Activated naive CD8-positive, alpha-beta T cell treated with anti-CD3 and anti-CD28 coated beads, Interleukin-2, amount 10 ng/mL, durations not matched to agents 7 days and 5 days (primary cell): ENCODE data around the gene TPRG1L. TPM values are rescaled to one million over a fixed set of nuclear protein-coding genes. Genes with fewer than 3 reads are reported as not detected.
A peak's percentile ranks its signal among the peaks of the same experiment; 100 is the strongest.

Experiments used
- ATAC-seq: fragments of 150-1000 bp; cut with Tn5 transposase; one replicate; pipeline ENCODE4 v1.10.0; 2021; ENCODE audit warnings: low read depth, moderate library complexity
- POLR2A ChIA-PET: fragments of 350-600 bp; sonication (Branson Sonifier 250); formaldehyde crosslinking; loops from one replicate; lab custom pipeline; 2021; ENCODE audit warnings: antibody characterized with exemption; lab: Charles Lee
- DNase-seq: peaks from one replicate; pipeline ENCODE4 v3.0.0; 2021
- H3K27ac Mint-ChIP-seq: one replicate; pipeline ENCODE4 v1.8.0; 2022; ENCODE audit warnings: mild to moderate bottlenecking, mixed read lengths
- H3K27me3 Mint-ChIP-seq: one replicate; pipeline ENCODE4 v1.8.0; 2022; ENCODE audit warnings: mild to moderate bottlenecking, moderate library complexity, mixed read lengths
- H3K36me3 Mint-ChIP-seq: one replicate; pipeline ENCODE4 v1.8.0; 2021; ENCODE audit warnings: mild to moderate bottlenecking, mixed read lengths
- H3K4me1 Mint-ChIP-seq: one replicate; pipeline ENCODE4 v1.8.0; 2021; ENCODE audit warnings: mixed read lengths
- H3K4me3 Mint-ChIP-seq: one replicate; pipeline ENCODE4 v1.8.0; 2022; ENCODE audit warnings: mild to moderate bottlenecking, moderate library complexity, mixed read lengths
- H3K9me3 Mint-ChIP-seq: one replicate; pipeline ENCODE4 v1.8.0; 2021; ENCODE audit warnings: mixed read lengths
- total RNA-seq, 2 experiments: library from RNA; stranded (reverse); gene quantifications; one replicate each; pipeline ENCODE4 v1.2.3, GENCODE V29; 2021

Gene TPRG1L
- total RNA-seq, 2 experiments from 2014 or later: 23.8 to 29.4 TPM

DNA sequence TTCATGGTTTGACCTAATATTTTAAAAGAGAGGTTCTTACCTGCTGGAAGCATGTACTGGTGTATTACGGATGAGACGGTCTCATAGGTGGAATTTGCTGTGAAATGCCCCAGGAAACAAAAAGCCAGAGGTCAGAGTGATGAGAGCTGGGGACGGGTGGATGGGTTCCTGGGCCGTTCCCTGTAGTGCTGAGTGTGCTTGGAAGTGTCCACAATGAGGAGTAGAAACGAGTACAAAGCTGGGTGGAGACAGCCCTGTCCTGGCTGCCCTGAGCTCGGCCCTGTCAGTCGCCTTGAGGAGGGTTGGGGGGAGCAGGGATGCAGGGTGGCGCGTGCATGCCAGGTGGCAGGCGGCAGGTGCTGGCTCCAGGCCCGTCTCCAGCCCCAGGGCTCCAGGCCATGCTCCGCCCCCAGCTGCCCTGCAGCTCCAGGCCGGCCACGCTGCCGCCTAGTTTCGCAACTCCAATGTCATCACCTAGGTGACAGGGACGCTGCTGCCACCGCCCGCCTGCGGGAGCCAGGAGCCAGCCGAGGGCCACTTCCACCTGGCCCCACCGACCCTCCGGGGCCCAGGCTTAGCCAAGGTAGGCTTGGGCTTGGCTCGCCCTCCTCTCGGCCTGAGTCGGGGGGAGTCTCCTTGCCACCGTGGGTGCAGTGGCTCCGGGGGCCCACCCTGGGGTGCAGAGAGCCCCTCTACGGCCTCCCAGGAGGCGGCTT lies 43.9 kb downstream of the TPRG1L start:
- Mint-ChIP-seq H3K27ac (no peak overlapping the region), H3K9me3 (no peaks in the 10 kb centered on the region), H3K4me1 (peaks cover 1% of the 10 kb centered on the region), H3K36me3 (no peaks in the 10 kb centered on the region), H3K4me3 (no peak overlapping the region), H3K27me3 (no peaks in the 10 kb centered on the region)
- POLR2A ChIA-PET: no interaction called here
- DNase-seq: no peak
- no peak for ATAC-seq

DNA sequence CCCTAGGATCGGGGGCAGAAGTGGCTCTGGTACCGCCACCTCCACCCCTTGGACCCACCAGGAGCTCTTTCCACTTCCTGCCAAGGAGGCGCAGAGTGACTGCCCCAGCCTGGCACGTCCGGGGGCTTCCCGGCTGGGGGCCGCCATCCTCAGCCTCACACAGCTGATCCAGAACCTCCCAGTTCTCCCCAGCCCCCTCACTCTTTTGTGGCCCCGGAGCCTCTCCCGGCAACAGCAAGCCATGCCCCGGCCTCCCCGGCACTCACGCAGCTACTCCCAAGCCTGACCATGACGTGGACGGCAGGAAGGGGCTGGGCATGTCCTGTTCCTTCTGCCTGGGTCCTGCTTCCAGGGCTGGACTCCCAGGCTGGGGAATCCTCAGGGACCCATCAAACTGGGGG lies 44.6 kb downstream of the TPRG1L start:
- Mint-ChIP-seq H3K4me1 (peaks cover 1% of the 10 kb centered on the region), H3K36me3 (no peaks in the 10 kb centered on the region), H3K9me3 (no peaks in the 10 kb centered on the region), H3K4me3 (no peak overlapping the region), H3K27me3 (no peaks in the 10 kb centered on the region), H3K27ac (no peak overlapping the region)
- POLR2A ChIA-PET: no interaction called here
- DNase-seq (no peak), ATAC-seq (no peak)

DNA sequence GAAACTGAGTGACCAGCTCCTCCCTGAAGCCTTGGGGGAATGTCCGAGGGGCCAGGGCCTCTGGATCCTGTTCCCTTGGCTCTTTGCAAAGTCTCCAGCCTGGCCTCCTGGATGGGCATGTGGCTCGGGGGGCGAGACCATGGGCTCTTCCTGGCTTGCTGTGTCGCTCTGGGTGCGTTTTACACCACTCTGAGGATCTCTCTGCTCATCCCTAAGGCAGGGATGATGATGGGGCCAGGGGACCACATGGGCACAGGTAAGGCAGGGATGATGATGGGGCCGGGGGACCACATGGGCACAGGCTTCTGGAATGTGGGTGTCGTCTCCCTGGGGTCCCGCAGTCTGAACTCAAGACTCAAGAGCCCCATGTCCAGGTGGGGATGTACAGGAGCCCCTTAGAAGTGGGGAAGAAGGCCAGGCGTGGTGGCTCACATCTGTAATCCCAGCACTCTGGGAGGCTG lies 45.2 kb downstream of the TPRG1L start:
- H3K27me3 Mint-ChIP-seq: no peaks in the 10 kb centered on the region
- H3K4me1 Mint-ChIP-seq: peaks cover 1% of the 10 kb centered on the region
- no peak overlapping the region for H3K4me3 Mint-ChIP-seq
- no peak for DNase-seq
- ATAC-seq: no peak
- H3K9me3 Mint-ChIP-seq: no peaks in the 10 kb centered on the region
- POLR2A ChIA-PET: no interaction called here
- H3K27ac Mint-ChIP-seq: no peak overlapping the region
- no peaks in the 10 kb centered on the region for H3K36me3 Mint-ChIP-seq

- DNase-seq: no peak
- Mint-ChIP-seq H3K27ac (no peak overlapping the region), H3K4me3 (no peak overlapping the region), H3K9me3 (no peaks in the 10 kb centered on the region), H3K36me3 (no peaks in the 10 kb centered on the region), H3K27me3 (peaks cover 2% of the 10 kb centered on the region), H3K4me1 (peaks cover 1% of the 10 kb centered on the region)
- no peak for ATAC-seq
- POLR2A ChIA-PET: no interaction called here
Measured at GRCh38 chr1:3670823-3671265, 46.0 kb downstream of the TPRG1L start.

DNA sequence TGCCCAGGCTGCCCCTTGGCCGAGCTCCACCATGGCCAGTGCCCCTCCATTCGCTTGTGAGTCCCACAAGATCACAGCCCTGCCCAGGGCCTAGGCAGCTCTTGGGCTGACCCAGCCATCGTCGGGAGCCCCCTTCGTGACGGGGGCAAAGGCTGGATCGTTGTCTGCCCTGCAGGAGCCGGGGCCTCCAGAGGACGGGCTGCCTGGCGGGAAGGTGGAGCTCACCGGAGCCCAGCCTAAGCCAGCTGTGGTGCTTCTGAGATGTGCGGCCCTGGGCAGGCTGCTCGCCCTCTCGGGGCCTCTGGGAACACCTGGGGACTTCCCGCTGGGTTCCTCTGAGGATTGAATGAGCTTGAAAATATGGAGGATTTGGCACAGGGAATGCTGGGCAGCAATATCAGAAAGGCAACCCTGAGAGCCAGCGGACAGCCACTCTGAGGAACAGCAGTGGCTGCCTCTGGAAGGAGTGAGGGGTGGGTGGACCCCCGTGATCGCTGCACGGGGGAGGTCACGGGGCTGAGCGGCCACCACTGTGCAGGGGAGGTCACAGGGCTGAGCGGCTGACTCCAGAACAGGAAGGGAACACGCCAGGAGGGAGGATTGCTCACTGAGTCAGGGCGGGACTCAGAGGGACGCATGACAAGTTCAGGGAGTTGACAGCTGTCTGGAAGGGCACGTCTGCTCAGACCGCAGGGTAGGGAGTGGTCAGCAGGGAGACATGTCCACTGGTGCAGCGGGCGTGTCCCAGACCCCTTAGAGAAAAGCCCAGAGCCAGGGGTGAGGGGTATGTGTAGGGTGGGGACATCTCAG lies 46.8 kb downstream of the TPRG1L start:
- Mint-ChIP-seq H3K4me3 (no peak overlapping the region), H3K36me3 (no peaks in the 10 kb centered on the region), H3K27ac (no peak overlapping the region), H3K9me3 (no peaks in the 10 kb centered on the region), H3K27me3 (peaks cover 2% of the 10 kb centered on the region), H3K4me1 (no peaks in the 10 kb centered on the region)
- ATAC-seq (no peak), DNase-seq (no peak)
- POLR2A ChIA-PET: no interaction called here

DNA sequence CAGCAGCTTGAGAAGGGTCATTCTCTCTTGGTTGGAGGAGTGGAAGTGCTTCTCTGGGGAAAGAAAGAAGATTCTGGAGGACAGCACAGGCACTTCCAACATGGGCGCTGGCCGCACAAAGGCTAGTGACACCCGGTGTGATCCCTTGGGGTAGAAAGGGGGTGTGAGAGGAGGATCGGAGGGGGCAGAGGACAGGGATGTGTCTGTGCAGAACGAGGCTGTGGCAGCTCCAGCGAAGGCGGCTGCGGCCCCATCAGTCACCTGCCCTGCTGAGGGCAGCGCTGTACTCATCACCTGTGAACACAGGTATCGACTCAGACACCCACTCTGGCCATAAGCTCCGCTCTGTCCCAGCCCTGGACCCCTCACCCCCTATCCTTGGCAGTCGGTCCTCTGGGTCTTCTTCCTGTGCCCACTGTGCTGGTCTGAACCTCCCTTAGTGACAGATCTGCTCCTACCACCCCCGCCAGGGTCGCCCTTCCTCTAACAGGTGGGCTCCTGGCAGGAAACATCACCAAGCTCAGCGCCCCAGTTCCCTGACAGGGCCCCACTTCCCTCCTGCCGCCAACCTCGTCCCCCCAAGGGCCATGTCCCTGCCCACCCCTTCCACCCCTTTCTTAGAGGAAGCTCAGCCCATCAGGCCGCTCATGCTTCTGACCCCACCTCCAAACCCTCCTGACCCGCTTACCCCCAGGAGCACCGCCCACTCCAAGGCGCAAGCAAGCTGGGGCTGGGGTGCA lies 47.6 kb downstream of the TPRG1L start:
- POLR2A ChIA-PET: no interaction called here
- Mint-ChIP-seq H3K27ac (no peak overlapping the region), H3K9me3 (no peaks in the 10 kb centered on the region), H3K4me3 (no peak overlapping the region), H3K4me1 (peaks cover 3% of the 10 kb centered on the region), H3K27me3 (peaks cover 2% of the 10 kb centered on the region), H3K36me3 (no peaks in the 10 kb centered on the region)
- ATAC-seq (no peak), DNase-seq (no peak)

DNA sequence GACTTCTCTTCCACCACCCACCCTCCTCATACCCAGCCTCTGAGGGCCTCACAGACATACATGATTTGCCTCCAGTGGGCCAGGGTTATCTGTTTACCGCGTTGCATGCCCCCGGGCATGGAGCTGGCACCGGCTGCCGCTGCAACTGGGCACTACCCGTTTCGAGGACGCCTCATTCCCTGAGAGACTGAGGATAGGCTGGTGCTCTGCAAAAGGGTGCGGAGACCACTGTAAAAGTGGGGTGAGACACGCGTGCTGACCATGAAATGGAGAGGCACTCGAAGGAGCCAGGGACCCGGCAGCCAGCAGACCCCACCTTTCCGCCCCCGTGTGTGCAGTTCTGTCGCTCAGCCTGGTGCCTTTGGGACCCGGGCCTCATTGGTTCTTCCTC lies 48.2 kb downstream of the TPRG1L start:
- POLR2A ChIA-PET: no interaction called here
- no peaks in the 10 kb centered on the region for H3K36me3 Mint-ChIP-seq
- H3K27me3 Mint-ChIP-seq: peaks cover 2% of the 10 kb centered on the region

DNA sequence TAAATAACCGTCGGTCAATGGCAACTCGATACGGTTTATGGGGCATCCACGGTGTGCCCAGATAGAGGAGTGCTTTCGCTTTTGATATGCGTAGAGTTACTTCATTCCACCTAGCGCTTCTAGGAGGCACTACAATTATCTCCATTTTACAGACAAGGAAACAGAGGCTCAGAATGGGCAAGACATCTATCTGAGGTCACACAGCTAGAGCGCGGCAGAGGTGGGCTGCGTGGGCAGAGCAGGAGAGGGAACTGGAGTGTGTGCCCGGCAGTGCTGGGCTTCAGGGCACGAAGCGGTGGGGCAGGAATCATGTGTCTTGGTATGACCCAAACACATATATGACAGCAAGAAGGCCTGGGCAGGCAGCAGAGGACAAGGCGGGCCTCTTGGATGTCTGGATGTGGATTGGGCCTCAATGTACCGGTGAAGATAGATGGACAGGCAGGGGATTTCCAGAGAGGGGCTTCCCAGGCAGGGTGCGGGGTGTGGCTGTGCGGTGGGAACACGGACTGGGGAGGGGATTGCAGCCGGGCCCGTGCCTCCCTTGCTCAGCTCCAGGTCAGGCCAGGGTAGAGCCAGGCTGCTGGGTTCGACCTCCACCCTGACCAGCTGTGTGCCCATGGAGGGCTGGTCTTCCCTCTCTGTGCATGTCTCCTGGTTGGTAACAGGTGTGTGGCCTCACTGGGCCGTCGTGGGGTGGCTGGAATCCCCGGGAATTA lies 48.7 kb downstream of the TPRG1L start:
- H3K36me3 Mint-ChIP-seq: no peaks in the 10 kb centered on the region
- POLR2A ChIA-PET: no interaction called here
- no peak for ATAC-seq
- peaks cover 2% of the 10 kb centered on the region for H3K27me3 Mint-ChIP-seq
- no peak overlapping the region for H3K4me3 Mint-ChIP-seq
- no peak for DNase-seq
- no peak overlapping the region for H3K27ac Mint-ChIP-seq
- no peaks in the 10 kb centered on the region for H3K9me3 Mint-ChIP-seq
- peaks cover 11% of the 10 kb centered on the region for H3K4me1 Mint-ChIP-seq

More for the DNA sequence above, 48.2 kb downstream of the TPRG1L start:
- Mint-ChIP-seq H3K4me1 (peaks cover 9% of the 10 kb centered on the region), H3K4me3 (no peak overlapping the region), H3K27ac (no peak overlapping the region), H3K9me3 (no peaks in the 10 kb centered on the region)
- DNase-seq (no peak), ATAC-seq (no peak)

DNA sequence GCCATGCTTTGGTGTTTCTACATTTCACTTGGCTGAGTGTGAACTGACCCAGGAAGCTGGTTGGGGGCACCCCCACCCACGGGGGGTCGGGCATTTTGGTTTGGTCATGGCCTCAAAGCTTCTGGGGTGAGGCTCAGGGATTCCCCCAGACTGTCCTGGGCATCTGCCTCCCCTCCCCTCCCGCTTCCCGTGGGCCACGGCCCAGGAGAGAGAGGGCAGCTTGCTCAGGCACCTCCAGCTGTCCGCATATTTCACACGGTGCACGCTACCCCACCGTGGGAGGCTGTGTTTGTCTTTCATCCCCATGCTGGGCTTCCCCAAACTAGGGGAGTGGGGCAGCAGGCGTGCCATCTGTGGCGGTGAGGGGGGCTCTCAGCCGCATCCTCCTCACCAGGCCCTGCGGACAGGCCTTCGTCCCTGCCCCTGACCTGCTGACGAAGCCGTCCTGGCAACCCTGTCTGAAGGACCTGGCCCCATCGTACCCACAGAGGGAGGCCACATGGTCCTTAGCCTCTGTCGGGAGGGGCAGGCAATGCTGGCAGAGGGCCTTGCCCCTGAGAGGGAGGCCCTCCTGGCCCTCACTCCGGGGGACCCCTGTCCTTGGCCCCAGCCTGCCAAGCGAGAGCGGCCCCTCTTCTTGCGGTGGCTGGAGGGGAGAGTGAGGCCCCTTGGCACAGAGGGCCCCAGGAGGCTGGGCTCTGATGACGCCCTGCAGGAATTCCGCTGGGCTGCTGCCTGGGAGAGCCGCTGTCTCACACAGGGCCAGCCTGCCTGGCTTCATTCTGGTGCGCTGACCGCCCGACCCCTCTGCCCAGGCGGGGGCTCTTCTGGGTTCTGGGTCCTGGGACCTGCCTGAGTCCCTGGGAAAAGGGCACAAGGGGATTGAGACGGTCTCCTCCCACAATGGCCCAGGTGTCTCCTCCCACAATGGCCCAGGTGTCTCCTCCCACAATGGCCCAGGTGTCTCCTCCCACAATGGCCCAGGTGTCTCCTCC lies 49.6 kb downstream of the TPRG1L start:
- Mint-ChIP-seq H3K4me1 (peaks cover 13% of the 10 kb centered on the region), H3K9me3 (no peaks in the 10 kb centered on the region), H3K27me3 (peaks cover 5% of the 10 kb centered on the region), H3K4me3 (no peak overlapping the region), H3K27ac (no peak overlapping the region), H3K36me3 (no peaks in the 10 kb centered on the region)
- POLR2A ChIA-PET: no interaction called here
- no peak for ATAC-seq
- no peak for DNase-seq

GRCh38 chr1:3675436-3675835 lies 50.6 kb downstream of the TPRG1L start:
- H3K4me1 Mint-ChIP-seq: peaks cover 17% of the 10 kb centered on the region
- DNase-seq (no peak), ATAC-seq (no peak)
- no peak overlapping the region for H3K4me3 Mint-ChIP-seq
- no peak overlapping the region for H3K27ac Mint-ChIP-seq
- no peaks in the 10 kb centered on the region for H3K36me3 Mint-ChIP-seq
- POLR2A ChIA-PET: no interaction called here
- H3K9me3 Mint-ChIP-seq: no peaks in the 10 kb centered on the region
- H3K27me3 Mint-ChIP-seq: peaks cover 10% of the 10 kb centered on the region

DNA sequence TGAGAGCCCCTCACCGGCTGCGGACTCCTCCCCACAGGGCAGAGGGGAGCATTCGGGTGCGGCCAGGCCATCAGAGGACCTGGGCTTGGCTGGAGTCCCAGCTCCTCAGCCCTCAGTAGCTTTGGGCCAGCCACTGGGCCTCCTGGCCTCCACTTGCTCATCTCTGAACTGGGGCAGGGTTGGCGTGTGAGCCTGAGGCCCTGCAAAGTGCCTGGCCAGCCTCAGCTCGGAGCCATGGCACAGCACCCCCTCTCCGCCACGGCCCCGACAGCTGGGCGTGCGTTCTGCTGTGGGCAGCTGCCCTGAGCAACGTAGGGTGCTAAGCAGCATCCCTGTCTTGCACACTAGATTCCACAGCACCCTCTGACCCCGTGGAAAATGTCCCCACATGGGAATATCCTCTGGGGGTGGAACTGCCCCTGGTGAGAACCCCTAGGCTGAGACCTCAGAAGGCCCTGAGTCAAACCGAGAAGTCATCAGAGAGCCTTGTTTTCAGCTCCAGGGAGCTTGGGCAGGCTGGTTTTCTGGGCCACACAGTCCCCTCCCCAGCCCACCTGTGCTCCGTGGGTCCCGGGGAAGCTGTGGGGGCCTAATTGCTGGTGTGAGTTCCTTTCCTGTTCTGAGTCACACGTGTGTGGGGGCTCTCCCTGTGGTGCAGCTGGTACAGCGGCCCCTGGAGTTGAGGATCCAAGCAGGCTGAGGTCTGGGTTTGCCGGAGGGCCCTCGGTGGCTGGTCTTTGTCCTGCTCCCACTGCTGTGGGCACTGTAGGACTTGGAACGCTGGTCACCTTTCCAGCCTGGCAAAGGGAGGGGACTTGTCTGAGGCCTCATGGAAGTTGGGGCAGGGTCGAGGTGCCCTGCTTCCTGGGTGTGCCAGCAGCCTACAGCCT lies 52.0 kb downstream of the TPRG1L start:
- no peaks in the 10 kb centered on the region for H3K9me3 Mint-ChIP-seq
- ATAC-seq: peak; percentile 43

More for the DNA sequence above, 52.0 kb downstream of the TPRG1L start:
- POLR2A ChIA-PET: no interaction called here
- H3K4me1 Mint-ChIP-seq: peaks cover 17% of the 10 kb centered on the region
- no peaks in the 10 kb centered on the region for H3K36me3 Mint-ChIP-seq
- peaks cover 10% of the 10 kb centered on the region for H3K27me3 Mint-ChIP-seq
- H3K4me3 Mint-ChIP-seq: no peak overlapping the region
- H3K27ac Mint-ChIP-seq: no peak overlapping the region
- no peak for DNase-seq
